Measurements from ENCODE around the gene SLC41A1. TPM values are rescaled to one million over a fixed set of nuclear protein-coding genes. Genes with fewer than 3 reads are reported as not detected.

The SLC41A1 gene
- total and polyA plus RNA-seq, 9 of the 15 experiments (the other 6 are each of a cell fraction or from before 2014, with no cell fraction given) = 4.1 to 29.3 (median 11.4) TPM

- TF ChIP-seq, protein P1, sequence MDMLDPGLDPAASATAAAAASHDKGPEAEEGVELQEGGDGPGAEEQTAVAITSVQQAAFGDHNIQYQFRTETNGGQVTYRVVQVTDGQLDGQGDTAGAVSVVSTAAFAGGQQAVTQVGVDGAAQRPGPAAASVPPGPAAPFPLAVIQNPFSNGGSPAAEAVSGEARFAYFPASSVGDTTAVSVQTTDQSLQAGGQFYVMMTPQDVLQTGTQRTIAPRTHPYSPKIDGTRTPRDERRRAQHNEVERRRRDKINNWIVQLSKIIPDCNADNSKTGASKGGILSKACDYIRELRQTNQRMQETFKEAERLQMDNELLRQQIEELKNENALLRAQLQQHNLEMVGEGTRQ (CRISPR knock-in tag; IDR thresholded peaks at IDR 0.05) = no peak
- no peak for TF ChIP-seq CC2D1A (IDR thresholded peaks at IDR 0.05)
- TF ChIP-seq, protein P2, sequence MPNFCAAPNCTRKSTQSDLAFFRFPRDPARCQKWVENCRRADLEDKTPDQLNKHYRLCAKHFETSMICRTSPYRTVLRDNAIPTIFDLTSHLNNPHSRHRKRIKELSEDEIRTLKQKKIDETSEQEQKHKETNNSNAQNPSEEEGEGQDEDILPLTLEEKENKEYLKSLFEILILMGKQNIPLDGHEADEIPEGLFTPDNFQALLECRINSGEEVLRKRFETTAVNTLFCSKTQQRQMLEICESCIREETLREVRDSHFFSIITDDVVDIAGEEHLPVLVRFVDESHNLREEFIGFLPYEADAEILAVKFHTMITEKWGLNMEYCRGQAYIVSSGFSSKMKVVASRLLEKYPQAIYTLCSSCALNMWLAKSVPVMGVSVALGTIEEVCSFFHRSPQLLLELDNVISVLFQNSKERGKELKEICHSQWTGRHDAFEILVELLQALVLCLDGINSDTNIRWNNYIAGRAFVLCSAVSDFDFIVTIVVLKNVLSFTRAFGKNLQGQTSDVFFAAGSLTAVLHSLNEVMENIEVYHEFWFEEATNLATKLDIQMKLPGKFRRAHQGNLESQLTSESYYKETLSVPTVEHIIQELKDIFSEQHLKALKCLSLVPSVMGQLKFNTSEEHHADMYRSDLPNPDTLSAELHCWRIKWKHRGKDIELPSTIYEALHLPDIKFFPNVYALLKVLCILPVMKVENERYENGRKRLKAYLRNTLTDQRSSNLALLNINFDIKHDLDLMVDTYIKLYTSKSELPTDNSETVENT (CRISPR knock-in tag; IDR thresholded peaks at IDR 0.05) = no peak
- no peak for TF ChIP-seq GATAD2A (IDR thresholded peaks at IDR 0.05)
Observed at GRCh38 chr1:205739348-205740160, 73.4 kb downstream of the SLC41A1 start (continued).

Other genes starting within 250 kb of the SLC41A1 start
Only the 7 nearest of the 9 such genes appear.
- 4.2 and 7.4 TPM in 2 replicates for gene ELK4, start 181.2 kb downstream of the SLC41A1 start, total RNA-seq (2014; rRNA removed)
- gene ELK4, start 181.2 kb downstream of the SLC41A1 start, total RNA-seq (2014; rRNA removed; fragmentation: Illumina TruSeq; extraction: Trizol) = 15.3 and 18.5 TPM in 2 replicates
- gene ELK4, start 181.2 kb downstream of the SLC41A1 start, total RNA-seq (2015; rRNA removed; fragmentation: Illumina TruSeq; extraction: Trizol) = 12.4 and 13.8 TPM in 2 replicates
- 21.7 and 22.2 TPM in 2 replicates for gene ELK4, start 181.2 kb downstream of the SLC41A1 start, total RNA-seq (2021)
- 9.2 and 12.9 TPM in 2 replicates for gene ELK4, start 181.2 kb downstream of the SLC41A1 start, polyA plus RNA-seq (2011; rRNA removed)
- 8.9 and 12.9 TPM in 2 replicates for gene ELK4, start 181.2 kb downstream of the SLC41A1 start, polyA plus RNA-seq (2014; fragmentation: Illumina TruSeq; extraction: Trizol)
- 1 to 10 TPM; 2.0 to 3.1 TPM for gene ELK4, start 181.2 kb downstream of the SLC41A1 start, polyA plus RNA-seq (2014; fragmentation: Nextera tagmentation; extraction: Ambion mirVana)
- gene ELK4, start 181.2 kb downstream of the SLC41A1 start, polyA plus RNA-seq (2014; rRNA removed) = 7.0 and 7.3 TPM in 2 replicates
- gene SLC45A3, start 132.7 kb downstream of the SLC41A1 start, total RNA-seq (2014; rRNA removed) = 1.5 and 2.8 TPM in 2 replicates
- 0.87 and 1.1 TPM in 2 replicates for gene SLC45A3, start 132.7 kb downstream of the SLC41A1 start, total RNA-seq (2014; rRNA removed; fragmentation: Illumina TruSeq; extraction: Trizol)
- gene SLC45A3, start 132.7 kb downstream of the SLC41A1 start, total RNA-seq (2015; rRNA removed; fragmentation: Illumina TruSeq; extraction: Trizol) = 0.60 and 0.83 TPM in 2 replicates
- 2.5 and 3.0 TPM in 2 replicates for gene SLC45A3, start 132.7 kb downstream of the SLC41A1 start, total RNA-seq (2021)
- gene SLC45A3, start 132.7 kb downstream of the SLC41A1 start, polyA plus RNA-seq (2011; rRNA removed) = 3.3 and 3.5 TPM in 2 replicates
- gene SLC45A3, start 132.7 kb downstream of the SLC41A1 start, polyA plus RNA-seq (2014; fragmentation: Illumina TruSeq; extraction: Trizol) = 1.3 and 1.7 TPM in 2 replicates
- gene SLC45A3, start 132.7 kb downstream of the SLC41A1 start, polyA plus RNA-seq (2014; fragmentation: Nextera tagmentation; extraction: Ambion mirVana) = under 1 TPM; 0.06 to 0.10 TPM
- 2.4 TPM in 2 replicates for gene SLC45A3, start 132.7 kb downstream of the SLC41A1 start, polyA plus RNA-seq (2014; rRNA removed)
- gene NUCKS1, start 63.0 kb downstream of the SLC41A1 start, total RNA-seq (2014; rRNA removed) = 81.9 and 87.5 TPM in 2 replicates
- 232 and 280 TPM in 2 replicates for gene NUCKS1, start 63.0 kb downstream of the SLC41A1 start, total RNA-seq (2014; rRNA removed; fragmentation: Illumina TruSeq; extraction: Trizol)
- 236 and 244 TPM in 2 replicates for gene NUCKS1, start 63.0 kb downstream of the SLC41A1 start, total RNA-seq (2015; rRNA removed; fragmentation: Illumina TruSeq; extraction: Trizol)
- 201 and 216 TPM in 2 replicates for gene NUCKS1, start 63.0 kb downstream of the SLC41A1 start, total RNA-seq (2021)
- gene NUCKS1, start 63.0 kb downstream of the SLC41A1 start, polyA plus RNA-seq (2011; rRNA removed) = 117 and 149 TPM in 2 replicates
- 167 and 177 TPM in 2 replicates for gene NUCKS1, start 63.0 kb downstream of the SLC41A1 start, polyA plus RNA-seq (2014; fragmentation: Illumina TruSeq; extraction: Trizol)
- 10 to 100 TPM; 66.7 to 83.4 TPM for gene NUCKS1, start 63.0 kb downstream of the SLC41A1 start, polyA plus RNA-seq (2014; fragmentation: Nextera tagmentation; extraction: Ambion mirVana)
- 94.4 and 95.1 TPM in 2 replicates for gene NUCKS1, start 63.0 kb downstream of the SLC41A1 start, polyA plus RNA-seq (2014; rRNA removed)
- 6.9 and 7.7 TPM in 2 replicates for gene RAB29, start 37.7 kb downstream of the SLC41A1 start, total RNA-seq (2014; rRNA removed)
- 8.5 and 10.2 TPM in 2 replicates for gene RAB29, start 37.7 kb downstream of the SLC41A1 start, total RNA-seq (2014; rRNA removed; fragmentation: Illumina TruSeq; extraction: Trizol)
- 9.9 and 11.5 TPM in 2 replicates for gene RAB29, start 37.7 kb downstream of the SLC41A1 start, total RNA-seq (2015; rRNA removed; fragmentation: Illumina TruSeq; extraction: Trizol)
- gene RAB29, start 37.7 kb downstream of the SLC41A1 start, total RNA-seq (2021) = 7.8 and 8.0 TPM in 2 replicates
- 9.9 and 17.6 TPM in 2 replicates for gene RAB29, start 37.7 kb downstream of the SLC41A1 start, polyA plus RNA-seq (2011; rRNA removed)
- gene RAB29, start 37.7 kb downstream of the SLC41A1 start, polyA plus RNA-seq (2014; fragmentation: Illumina TruSeq; extraction: Trizol) = 11.1 and 13.9 TPM in 2 replicates
- gene RAB29, start 37.7 kb downstream of the SLC41A1 start, polyA plus RNA-seq (2014; fragmentation: Nextera tagmentation; extraction: Ambion mirVana) = 1 to 10 TPM; 6.3 to 7.5 TPM
- 7.2 and 10.8 TPM in 2 replicates for gene RAB29, start 37.7 kb downstream of the SLC41A1 start, polyA plus RNA-seq (2014; rRNA removed)
- gene PM20D1, start 36.9 kb upstream of the SLC41A1 start, total RNA-seq (2014; rRNA removed) = not detected in 2 replicates
- gene PM20D1, start 36.9 kb upstream of the SLC41A1 start, total RNA-seq (2014; rRNA removed; fragmentation: Illumina TruSeq; extraction: Trizol) = not detected in 2 replicates
- not detected in 2 replicates for gene PM20D1, start 36.9 kb upstream of the SLC41A1 start, total RNA-seq (2015; rRNA removed; fragmentation: Illumina TruSeq; extraction: Trizol)
- not detected in 2 replicates for gene PM20D1, start 36.9 kb upstream of the SLC41A1 start, total RNA-seq (2021)
- gene PM20D1, start 36.9 kb upstream of the SLC41A1 start, polyA plus RNA-seq (2011; rRNA removed) = not detected in 2 replicates
- not detected in 2 replicates for gene PM20D1, start 36.9 kb upstream of the SLC41A1 start, polyA plus RNA-seq (2014; fragmentation: Illumina TruSeq; extraction: Trizol)
- gene PM20D1, start 36.9 kb upstream of the SLC41A1 start, polyA plus RNA-seq (2014; fragmentation: Nextera tagmentation; extraction: Ambion mirVana) = not detected
- gene PM20D1, start 36.9 kb upstream of the SLC41A1 start, polyA plus RNA-seq (2014; rRNA removed) = not detected in 2 replicates
- not detected in 2 replicates for gene SLC26A9, start 130.3 kb upstream of the SLC41A1 start, total RNA-seq (2014; rRNA removed)
- not detected in 2 replicates for gene SLC26A9, start 130.3 kb upstream of the SLC41A1 start, total RNA-seq (2014; rRNA removed; fragmentation: Illumina TruSeq; extraction: Trizol)
- not detected in 2 replicates for gene SLC26A9, start 130.3 kb upstream of the SLC41A1 start, total RNA-seq (2015; rRNA removed; fragmentation: Illumina TruSeq; extraction: Trizol)
- not detected in 2 replicates for gene SLC26A9, start 130.3 kb upstream of the SLC41A1 start, total RNA-seq (2021)
- gene SLC26A9, start 130.3 kb upstream of the SLC41A1 start, polyA plus RNA-seq (2011; rRNA removed) = not detected in 2 replicates
- gene SLC26A9, start 130.3 kb upstream of the SLC41A1 start, polyA plus RNA-seq (2014; fragmentation: Illumina TruSeq; extraction: Trizol) = 0.03 TPM in 1 of 2 replicates, not detected in the other
- not detected for gene SLC26A9, start 130.3 kb upstream of the SLC41A1 start, polyA plus RNA-seq (2014; fragmentation: Nextera tagmentation; extraction: Ambion mirVana)
- not detected in 2 replicates for gene SLC26A9, start 130.3 kb upstream of the SLC41A1 start, polyA plus RNA-seq (2014; rRNA removed)
- gene RAB7B, start 190.2 kb upstream of the SLC41A1 start, total RNA-seq (2014; rRNA removed) = not detected in 2 replicates
- 0.07 TPM in 1 of 2 replicates, not detected in the other for gene RAB7B, start 190.2 kb upstream of the SLC41A1 start, total RNA-seq (2014; rRNA removed; fragmentation: Illumina TruSeq; extraction: Trizol)
- not detected in 2 replicates for gene RAB7B, start 190.2 kb upstream of the SLC41A1 start, total RNA-seq (2015; rRNA removed; fragmentation: Illumina TruSeq; extraction: Trizol)
- gene RAB7B, start 190.2 kb upstream of the SLC41A1 start, total RNA-seq (2021) = not detected in 2 replicates
- gene RAB7B, start 190.2 kb upstream of the SLC41A1 start, polyA plus RNA-seq (2011; rRNA removed) = 0.09 and 0.29 TPM in 2 replicates
- 0.12 TPM in 1 of 2 replicates, not detected in the other for gene RAB7B, start 190.2 kb upstream of the SLC41A1 start, polyA plus RNA-seq (2014; fragmentation: Illumina TruSeq; extraction: Trizol)
- under 1 TPM; 0.03 to 0.06 TPM for gene RAB7B, start 190.2 kb upstream of the SLC41A1 start, polyA plus RNA-seq (2014; fragmentation: Nextera tagmentation; extraction: Ambion mirVana)
- gene RAB7B, start 190.2 kb upstream of the SLC41A1 start, polyA plus RNA-seq (2014; rRNA removed) = not detected in 2 replicates

Data from K562 (cell line).